TTC549 (cell line): ENCODE measurements around the gene LGR6.
A peak's percentile ranks its signal among the peaks of the same experiment; 100 is the strongest.

Source experiments
- FAIRE-seq: peaks from 2 replicates; lab custom pipeline; 2012; peaks lifted over from hg19 to GRCh38; lab: Jason Lieb, UNC

Gene LGR6

GRCh38 chr1:202291961-202292712 lies 98.5 kb downstream of the LGR6 start:
- no peak for FAIRE-seq

- no peak for FAIRE-seq
Measured at GRCh38 chr1:202292773-202293172, 99.2 kb downstream of the LGR6 start.

DNA sequence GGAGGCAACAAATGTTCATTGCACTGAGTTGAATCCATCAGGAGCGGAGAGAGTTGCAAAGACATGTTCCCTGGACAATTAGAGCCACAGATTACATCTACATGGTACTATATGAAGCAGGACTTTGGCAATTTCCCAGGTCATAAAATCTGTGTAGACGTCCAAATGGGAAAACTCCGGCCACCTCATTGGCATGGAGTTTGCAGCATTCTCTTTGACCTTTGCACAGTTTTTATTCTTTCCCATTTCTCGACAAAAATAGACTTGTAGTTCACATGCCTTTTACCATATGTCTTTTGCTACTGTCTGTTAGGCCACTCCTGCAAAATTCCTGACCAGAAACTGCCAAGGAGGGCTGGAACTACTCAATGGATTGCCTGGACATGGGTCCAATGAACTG lies 100.0 kb downstream of the LGR6 start:
- no peak for FAIRE-seq

GRCh38 chr1:202302166-202302565 lies 108.6 kb downstream of the LGR6 start:
- no peak for FAIRE-seq

DNA sequence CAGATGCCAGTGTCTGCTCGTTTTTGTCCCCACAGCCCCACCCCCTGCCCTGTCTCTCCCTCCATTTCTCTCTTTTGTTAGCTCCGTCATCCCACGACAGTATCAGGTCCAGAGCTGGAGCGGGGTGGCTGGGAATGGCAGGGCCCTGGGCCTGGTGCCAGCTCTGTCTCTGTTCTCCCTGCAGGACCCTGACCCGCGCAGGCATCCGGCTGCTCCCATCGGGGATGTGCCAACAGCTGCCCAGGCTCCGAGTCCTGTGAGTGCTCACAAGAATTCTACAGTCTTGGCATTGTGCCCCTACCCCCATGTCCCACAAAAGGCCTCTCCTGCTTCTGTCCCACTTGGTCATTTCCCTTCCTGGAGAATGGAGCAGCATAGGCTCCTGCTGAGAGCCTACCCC lies 110.8 kb downstream of the LGR6 start:
- no peak for FAIRE-seq

DNA sequence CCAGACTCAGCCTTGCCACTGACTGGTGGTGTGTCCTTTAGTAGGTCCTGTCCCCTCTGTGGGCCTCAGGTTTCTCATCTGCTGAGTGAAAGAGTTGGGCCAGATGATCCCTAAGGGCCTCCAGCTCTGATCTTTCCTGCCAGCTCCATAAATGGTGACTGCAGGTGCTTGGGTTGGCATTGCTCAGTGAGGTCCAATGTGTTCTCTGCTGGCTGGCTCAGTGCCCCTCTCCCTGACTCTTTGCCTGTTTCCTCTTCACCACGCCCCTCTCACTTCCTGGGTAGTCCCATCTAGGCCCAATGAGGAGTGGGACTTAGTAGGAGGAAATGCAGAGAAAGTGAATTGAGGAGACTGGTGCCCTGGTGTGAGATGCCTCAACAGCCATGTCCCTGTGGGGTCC lies 111.6 kb downstream of the LGR6 start:
- FAIRE-seq = no peak

DNA sequence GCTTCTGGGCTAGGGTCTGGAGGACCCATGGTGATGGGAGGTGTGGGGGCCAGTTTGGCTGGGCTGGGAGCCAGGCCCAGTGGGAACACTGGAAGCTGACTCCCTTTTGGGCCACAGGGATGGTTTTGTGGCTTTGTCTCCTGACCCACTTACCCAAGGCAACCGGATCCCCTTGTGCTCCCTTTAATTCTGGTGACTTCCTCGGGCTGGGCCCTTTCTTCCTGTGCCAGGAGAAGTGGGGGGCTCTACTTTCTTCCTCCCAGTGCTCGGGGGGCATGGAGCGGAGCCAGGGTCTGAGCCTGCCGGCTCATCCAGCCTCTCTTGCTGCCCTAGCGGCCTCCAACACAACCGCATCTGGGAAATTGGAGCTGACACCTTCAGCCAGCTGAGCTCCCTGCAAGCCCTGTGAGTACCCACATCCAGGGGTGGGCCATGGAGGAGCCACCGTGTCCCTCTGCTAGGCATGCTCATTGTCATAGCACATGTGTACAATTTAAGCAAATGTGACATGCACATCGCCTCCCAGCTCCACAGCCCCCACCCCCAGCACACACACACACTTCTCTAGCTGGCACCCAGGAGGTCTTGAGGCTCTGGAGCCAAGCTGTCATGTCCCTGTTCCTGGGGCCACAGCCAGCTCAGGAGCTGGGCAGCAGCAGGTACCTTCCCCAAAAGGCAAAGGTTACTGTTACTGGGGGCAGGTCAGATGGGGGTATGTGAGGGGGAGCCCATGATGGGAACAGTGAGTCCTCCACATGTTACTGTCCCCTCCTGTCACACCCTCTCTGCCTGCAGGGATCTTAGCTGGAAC lies 113.1 kb downstream of the LGR6 start:
- FAIRE-seq = no peak

GRCh38 chr1:202310071-202310725 lies 116.6 kb downstream of the LGR6 start:
- no peak for FAIRE-seq

DNA sequence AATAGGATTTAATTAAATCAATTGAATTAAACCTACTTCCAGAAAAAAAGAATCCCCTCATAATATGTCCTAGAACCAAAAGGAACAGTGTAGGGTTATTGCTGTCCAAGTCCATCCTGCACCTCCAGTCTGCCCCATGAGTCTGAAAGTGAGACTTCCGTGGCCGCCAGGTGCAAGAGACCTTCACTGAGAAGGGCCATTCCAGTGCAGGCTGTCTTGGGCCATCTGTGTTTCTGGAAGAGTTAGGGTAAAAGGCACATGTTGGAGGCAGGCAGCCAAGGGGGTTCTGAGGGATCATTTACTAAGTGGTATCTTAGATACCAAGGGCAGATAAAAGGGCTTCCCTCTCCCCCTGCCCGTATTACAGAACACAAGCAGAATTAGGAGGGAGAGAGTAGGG lies 117.1 kb downstream of the LGR6 start:
- no peak for FAIRE-seq

GRCh38 chr1:202311875-202312635 lies 118.5 kb downstream of the LGR6 start:
- no peak for FAIRE-seq

GRCh38 chr1:202315576-202316168 lies 122.1 kb downstream of the LGR6 start:
- FAIRE-seq = peak; percentile 92

DNA sequence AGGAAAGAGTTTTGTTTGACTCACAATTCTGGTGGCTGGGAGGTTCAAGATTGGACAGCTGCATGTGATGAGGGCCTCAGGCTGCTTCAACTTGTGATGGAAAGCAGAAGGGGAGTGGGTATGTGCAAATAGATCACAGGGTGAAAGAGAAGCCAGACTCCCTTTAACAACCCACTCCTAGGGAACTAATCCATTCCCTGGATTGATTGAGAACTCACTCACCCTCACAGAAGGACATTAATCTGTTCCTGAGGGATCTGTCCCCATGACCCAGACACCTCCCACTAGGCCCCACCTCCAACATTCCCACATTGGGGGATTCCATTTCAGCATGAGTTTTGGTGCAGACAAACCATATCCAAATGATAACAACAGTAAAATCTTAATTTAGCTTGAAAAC lies 122.6 kb downstream of the LGR6 start:
- FAIRE-seq = no peak

DNA sequence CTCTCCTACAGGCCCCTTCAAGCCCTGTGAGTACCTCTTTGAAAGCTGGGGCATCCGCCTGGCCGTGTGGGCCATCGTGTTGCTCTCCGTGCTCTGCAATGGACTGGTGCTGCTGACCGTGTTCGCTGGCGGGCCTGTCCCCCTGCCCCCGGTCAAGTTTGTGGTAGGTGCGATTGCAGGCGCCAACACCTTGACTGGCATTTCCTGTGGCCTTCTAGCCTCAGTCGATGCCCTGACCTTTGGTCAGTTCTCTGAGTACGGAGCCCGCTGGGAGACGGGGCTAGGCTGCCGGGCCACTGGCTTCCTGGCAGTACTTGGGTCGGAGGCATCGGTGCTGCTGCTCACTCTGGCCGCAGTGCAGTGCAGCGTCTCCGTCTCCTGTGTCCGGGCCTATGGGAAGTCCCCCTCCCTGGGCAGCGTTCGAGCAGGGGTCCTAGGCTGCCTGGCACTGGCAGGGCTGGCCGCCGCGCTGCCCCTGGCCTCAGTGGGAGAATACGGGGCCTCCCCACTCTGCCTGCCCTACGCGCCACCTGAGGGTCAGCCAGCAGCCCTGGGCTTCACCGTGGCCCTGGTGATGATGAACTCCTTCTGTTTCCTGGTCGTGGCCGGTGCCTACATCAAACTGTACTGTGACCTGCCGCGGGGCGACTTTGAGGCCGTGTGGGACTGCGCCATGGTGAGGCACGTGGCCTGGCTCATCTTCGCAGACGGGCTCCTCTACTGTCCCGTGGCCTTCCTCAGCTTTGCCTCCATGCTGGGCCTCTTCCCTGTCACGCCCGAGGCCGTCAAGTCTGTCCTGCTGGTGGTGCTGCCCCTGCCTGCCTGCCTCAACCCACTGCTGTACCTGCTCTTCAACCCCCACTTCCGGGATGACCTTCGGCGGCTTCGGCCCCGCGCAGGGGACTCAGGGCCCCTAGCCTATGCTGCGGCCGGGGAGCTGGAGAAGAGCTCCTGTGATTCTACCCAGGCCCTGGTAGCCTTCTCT lies 124.6 kb downstream of the LGR6 start:
- no peak for FAIRE-seq

GRCh38 chr1:202319381-202320080 lies 125.9 kb downstream of the LGR6 start:
- FAIRE-seq = no peak

- no peak for FAIRE-seq
Measured at GRCh38 chr1:202320081-202320405, 126.4 kb downstream of the LGR6 start.

GRCh38 chr1:202323731-202324130 lies 130.1 kb downstream of the LGR6 start:
- FAIRE-seq = no peak

GRCh38 chr1:202324646-202325045 lies 131.0 kb downstream of the LGR6 start:
- no peak for FAIRE-seq

DNA sequence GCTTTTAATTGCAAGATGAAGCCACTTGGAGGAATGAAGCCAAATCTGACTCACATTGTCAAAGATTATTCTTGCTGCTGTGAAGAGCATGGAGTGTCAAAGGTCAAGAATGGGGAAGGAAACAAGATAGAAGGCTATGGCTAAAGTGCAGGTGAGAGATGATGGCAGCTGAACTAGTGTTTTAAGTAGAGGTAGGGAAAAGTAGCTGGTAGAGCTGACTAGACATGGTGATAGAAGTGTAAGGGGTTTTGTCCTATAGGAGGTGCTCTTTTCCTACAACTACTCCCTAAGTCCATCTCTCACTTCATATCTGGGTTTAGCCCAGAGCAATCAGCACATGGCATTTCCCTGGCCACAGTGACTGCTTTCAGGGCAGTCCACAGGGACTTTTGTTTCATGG lies 136.3 kb downstream of the LGR6 start:
- peak; percentile 66 for FAIRE-seq

DNA sequence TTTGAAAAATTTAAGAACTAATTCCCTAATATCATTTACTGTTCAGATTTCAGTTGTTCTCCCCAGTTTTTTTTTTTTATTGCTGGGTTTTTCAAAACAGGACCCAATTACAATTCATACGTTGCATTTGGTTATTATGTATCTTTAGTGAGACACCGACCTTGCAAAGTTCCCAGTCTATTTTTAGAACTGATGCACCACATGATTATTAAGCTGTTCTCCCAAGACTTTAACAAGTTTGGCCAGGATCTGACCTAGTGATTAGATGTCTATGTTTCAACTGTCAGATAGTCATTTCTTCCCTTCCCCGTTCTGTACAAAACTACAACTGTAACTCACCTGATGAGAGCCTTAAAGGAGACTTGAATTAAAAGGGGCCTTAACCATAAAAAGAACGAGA lies 140.3 kb downstream of the LGR6 start:
- FAIRE-seq = no peak

DNA sequence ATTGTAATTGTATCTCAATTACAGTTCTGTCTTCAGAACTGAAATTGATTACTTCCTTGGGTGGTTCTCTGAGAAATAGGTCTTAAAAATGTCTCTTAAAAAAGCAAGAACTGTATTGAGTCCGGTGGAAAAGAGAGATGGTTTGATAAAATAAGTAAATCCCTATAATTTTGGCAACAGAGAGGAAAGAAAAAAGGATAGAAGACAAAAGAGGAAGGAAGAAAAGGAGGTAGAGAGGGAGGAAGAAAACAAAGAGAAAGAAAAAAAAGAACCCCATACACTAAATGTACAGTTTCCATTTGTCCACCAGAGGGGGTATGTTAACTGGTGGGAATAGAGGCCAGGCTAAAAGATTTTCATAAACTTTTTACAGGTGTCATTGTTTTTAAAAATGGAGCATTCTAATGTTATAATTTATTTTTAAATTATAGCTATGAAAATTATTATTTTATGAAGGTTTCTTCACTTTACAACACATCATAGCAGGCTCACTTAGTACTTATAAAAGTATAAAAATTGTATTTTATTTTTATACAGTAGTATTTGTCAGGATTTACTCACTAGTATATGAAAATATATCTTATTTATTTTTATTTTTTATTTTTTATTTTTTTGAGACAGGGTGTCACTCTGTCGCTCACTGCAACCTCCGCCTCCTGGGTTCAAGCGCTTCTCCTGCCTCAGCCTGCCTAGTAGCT lies 150.2 kb downstream of the LGR6 start:
- FAIRE-seq = peak; percentile 97
